Tibial artery (tissue), 4 donors: ENCODE measurements around the gene CHST8.
"Not testable (repeated sequence)": the region's sequence is repeated elsewhere in the genome, so short reads cannot be mapped to it uniquely, and the experiment has no call there.

Experiments
- DNase-seq, 2 donors: peaks; one replicate each; pipeline ENCODE4 v3.0.0-alpha.2; 2019
- H3K27ac ChIP-seq, 2 donors: fragments of 200-600 bp; sonication (generic) in 1 of 2; 1 replicate in 1 of 2; 2 replicates in 1 of 2; pipeline ENCODE4 v1.5.1; 2018 to 2019; ENCODE audit warnings: mild to moderate bottlenecking in 1 of 2
- H3K27me3 ChIP-seq, 2 donors: fragments of 200-600 bp; sonication (generic) in 1 of 2; one replicate each; pipeline versions ENCODE4 v1.5.1 to v1.6.0; 2016 to 2019
- H3K36me3 ChIP-seq, 3 donors: fragments of 200-600 bp; sonication (generic) in 2 of 3; one replicate each; pipeline ENCODE4 v1.5.1; 2016 to 2019; ENCODE audit warnings: mild to moderate bottlenecking in 2 of 3
- H3K4me1 ChIP-seq, 4 donors: fragments of 200-600 bp; sonication (generic) in 2 of 4; 1 replicate in 3 of 4; 2 replicates in 1 of 4; pipeline ENCODE4 v1.5.1; 2016 to 2019
- H3K4me3 ChIP-seq, 2 donors: fragments of 200-600 bp; sonication (generic) in 1 of 2; 1 replicate in 1 of 2; 2 replicates in 1 of 2; pipeline ENCODE4 v1.5.1; 2018 to 2019; ENCODE audit warnings: mild to moderate bottlenecking in 2 of 2
- H3K9me3 ChIP-seq, 3 donors: fragments of 200-600 bp; sonication (generic) in 1 of 3; one replicate each; pipeline ENCODE4 v1.5.1; 2016 to 2019
- intact Hi-C: fragments of 100-400 bp; cut with DNase I; formaldehyde crosslinking; loops from one replicate; pipeline ENCODE4 v1.15.0; 2023; ENCODE audit warnings: low total_unique reads
- TF ChIP-seq, protein P1 (sequence below), 2 experiments: fragments of 200-600 bp in 1 of 2; fragments of 450-650 bp in 1 of 2; IDR thresholded peaks; one replicate each; pipeline ENCODE4 v1.5.1; 2017 to 2019; ENCODE audit warnings: antibody characterized with exemption in 2 of 2, mild to moderate bottlenecking in 1 of 2, moderate library complexity in 1 of 2

CHST8 gene

DNA sequence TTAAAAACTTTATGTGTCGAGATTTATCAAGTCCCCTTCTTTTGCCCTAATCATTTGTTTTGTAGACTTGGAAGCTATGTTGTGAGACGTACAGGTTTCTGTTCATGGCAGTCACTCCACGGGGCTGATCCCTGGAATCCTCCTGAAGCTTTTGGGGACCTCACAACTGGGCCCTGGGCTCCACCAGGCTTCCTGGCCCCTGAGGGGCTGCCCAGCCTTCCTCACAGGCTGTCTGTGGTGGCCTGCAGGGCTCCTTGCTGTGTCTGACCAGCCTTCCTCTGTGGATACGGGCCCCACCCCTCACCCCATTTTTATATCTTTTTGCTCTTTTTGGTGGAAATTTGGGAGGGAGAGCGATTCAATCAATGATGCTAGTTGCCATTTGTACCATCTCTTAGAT is 38.1 kb downstream of the CHST8 start:
- intact Hi-C loops: no loop called here
- H3K27me3 ChIP-seq: peaks cover 0 to 2% of the 10 kb centered on the region in 2 donors
- H3K27ac ChIP-seq: no peak overlapping the region
- TF ChIP-seq, protein P1, sequence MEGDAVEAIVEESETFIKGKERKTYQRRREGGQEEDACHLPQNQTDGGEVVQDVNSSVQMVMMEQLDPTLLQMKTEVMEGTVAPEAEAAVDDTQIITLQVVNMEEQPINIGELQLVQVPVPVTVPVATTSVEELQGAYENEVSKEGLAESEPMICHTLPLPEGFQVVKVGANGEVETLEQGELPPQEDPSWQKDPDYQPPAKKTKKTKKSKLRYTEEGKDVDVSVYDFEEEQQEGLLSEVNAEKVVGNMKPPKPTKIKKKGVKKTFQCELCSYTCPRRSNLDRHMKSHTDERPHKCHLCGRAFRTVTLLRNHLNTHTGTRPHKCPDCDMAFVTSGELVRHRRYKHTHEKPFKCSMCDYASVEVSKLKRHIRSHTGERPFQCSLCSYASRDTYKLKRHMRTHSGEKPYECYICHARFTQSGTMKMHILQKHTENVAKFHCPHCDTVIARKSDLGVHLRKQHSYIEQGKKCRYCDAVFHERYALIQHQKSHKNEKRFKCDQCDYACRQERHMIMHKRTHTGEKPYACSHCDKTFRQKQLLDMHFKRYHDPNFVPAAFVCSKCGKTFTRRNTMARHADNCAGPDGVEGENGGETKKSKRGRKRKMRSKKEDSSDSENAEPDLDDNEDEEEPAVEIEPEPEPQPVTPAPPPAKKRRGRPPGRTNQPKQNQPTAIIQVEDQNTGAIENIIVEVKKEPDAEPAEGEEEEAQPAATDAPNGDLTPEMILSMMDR (IDR thresholded peaks at IDR 0.05): no peak
- no peak overlapping the region for H3K4me3 ChIP-seq
- no peak for DNase-seq
- no peaks in the 10 kb centered on the region for H3K9me3 ChIP-seq
- no peaks in the 10 kb centered on the region for H3K4me1 ChIP-seq
- H3K36me3 ChIP-seq: no peaks in the 10 kb centered on the region

DNA sequence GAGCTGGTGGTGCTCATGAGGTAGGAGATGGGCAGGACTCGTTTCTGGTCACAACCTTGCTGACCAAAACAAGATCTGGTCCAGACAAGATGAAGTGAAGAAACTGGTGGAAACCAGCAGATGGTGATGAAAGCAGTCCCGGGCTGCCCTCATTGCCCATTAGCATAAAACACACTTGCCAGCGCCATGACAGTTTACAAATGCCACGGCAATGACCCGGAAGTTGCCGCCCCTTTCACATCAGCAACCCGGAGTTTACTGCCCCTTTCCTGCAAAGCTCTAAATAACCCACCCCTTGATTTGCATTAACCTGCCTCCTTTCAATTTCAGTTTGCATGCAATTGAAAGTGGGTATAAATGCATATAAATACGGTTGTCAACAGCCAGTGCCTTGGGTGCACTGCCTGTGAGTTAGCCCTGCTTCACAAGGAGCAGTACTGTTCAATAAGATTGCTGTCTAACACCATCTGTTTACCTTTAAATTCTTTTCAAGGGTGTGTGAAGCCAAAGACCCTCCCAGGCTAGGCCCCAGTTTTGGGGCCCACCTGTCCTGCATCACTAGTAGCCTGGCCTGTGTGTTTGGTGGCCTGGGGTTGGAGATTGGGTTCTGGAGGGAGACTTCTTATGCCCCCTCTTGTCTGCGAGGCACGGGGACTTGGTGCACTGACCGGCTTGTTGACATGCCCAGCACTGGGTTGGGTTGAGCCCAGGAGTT is 38.8 kb downstream of the CHST8 start:
- DNase-seq: no peak
- Histone ChIP-seq H3K27ac (no peak overlapping the region), H3K4me3 (no peak overlapping the region), H3K4me1 (no peaks in the 10 kb centered on the region), H3K36me3 (no peaks in the 10 kb centered on the region), H3K27me3 (peaks cover 0 to 2% of the 10 kb centered on the region in 2 donors), H3K9me3 (no peaks in the 10 kb centered on the region)
- intact Hi-C loops: no loop called here
- TF ChIP-seq, protein P1 (IDR thresholded peaks at IDR 0.05): no peak

DNA sequence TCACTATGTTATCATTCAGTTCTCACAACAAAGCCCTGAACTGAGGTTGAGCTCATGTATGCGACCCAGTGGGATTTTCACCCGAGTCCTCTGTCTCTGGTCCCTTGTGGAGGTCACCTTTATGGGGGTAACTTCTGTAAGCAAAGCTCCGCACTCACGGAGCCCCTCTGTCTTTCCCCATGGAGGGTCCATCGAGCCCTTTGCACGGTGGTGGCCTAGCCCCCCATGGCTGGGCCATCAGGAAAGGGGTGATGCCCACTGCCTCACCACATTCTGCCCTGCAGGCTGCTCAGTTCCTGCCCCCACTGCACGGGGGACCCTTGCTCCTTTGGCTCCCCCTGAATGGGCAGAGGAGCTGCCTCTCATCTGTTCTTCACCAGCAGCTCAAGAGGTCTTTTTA is 39.6 kb downstream of the CHST8 start:
- Histone ChIP-seq H3K36me3 (no peaks in the 10 kb centered on the region), H3K4me3 (no peak overlapping the region), H3K9me3 (no peaks in the 10 kb centered on the region), H3K27me3 (peaks cover 0 to 2% of the 10 kb centered on the region in 2 donors), H3K27ac (no peak overlapping the region), H3K4me1 (no peaks in the 10 kb centered on the region)
- TF ChIP-seq, protein P1 (IDR thresholded peaks at IDR 0.05): no peak
- intact Hi-C loops: no loop called here
- no peak for DNase-seq

DNA sequence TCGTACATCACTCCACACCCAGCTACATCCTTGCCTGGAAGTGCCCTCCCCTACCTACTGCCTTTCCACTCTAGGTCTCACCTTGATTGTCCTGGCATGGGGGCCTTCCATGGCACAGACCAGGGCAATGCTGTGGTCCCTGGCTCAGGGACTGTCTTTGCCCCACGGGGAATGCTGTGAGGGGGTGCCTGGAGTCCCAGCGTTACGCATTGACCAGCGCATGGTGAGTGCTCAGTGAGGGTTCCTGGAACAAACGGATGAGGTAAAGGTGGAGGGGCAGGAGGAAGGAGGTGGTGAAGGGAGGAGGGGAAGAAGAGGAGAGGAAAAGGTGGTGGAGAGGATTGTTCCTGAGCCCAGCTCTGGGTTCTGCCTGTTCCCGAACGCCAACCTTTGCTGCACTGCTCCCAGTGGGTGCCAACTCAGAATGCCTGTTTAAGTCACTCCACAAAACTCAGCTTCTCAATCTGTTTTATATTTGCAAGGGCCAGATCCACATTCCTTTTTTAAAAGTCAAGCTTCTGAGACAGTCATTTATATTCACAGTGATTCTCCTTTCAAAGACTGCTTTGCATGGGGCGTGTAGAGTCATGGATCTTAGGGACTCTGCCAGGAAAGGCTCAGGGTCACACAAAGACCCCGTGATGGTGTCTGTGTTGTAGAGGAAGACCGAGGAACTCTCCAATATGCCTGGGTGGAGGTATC is 40.8 kb downstream of the CHST8 start:
- Histone ChIP-seq H3K27me3 (peaks cover 0 to 2% of the 10 kb centered on the region in 2 donors), H3K9me3 (no peaks in the 10 kb centered on the region), H3K27ac (no peak overlapping the region), H3K4me3 (no peak overlapping the region), H3K36me3 (no peaks in the 10 kb centered on the region), H3K4me1 (no peaks in the 10 kb centered on the region)
- no peak for DNase-seq
- TF ChIP-seq, protein P1 (IDR thresholded peaks at IDR 0.05): no peak
- intact Hi-C loops: no loop called here

DNA sequence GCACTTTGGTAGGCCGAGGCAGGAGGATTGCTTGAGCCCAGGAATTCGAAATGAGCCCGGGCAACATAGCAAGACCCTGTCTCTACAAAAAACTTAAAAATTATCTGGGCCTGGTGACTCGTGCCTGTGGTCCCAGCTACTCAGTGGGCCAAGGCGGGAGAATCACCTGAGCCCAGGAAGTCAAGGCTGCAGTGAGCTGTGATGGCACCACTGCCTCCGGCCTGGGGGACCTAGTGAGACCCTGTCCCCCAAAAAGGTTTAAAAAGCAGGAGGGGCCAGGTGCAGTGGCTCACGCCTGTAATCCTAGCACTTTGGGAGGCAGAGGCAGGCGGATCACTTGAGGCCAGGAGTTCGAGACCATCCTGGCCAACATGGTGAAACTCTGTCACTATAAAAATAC is 41.6 kb downstream of the CHST8 start:
- H3K27ac ChIP-seq, H3K4me1 ChIP-seq, H3K9me3 ChIP-seq, intact Hi-C loops, H3K36me3 ChIP-seq, H3K27me3 ChIP-seq, DNase-seq, H3K4me3 ChIP-seq: not testable (repeated sequence)

DNA sequence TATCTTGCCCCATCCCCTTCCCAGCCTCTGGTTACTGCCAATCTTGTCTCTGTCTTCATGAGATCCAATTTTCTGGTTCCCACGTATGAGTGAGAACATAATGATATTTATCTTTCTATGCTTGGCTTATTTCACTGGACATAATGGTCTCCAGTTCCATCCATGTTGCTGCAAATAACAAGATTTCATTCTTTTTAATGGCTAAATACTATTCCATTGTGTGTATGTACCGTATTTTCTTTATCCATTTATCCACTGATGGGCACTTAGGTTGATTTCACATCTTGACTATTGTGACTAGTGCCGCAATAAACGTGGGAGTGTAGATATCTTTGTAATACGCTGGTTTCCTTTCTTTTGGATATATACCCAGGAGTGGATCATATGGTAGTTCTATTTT is 43.0 kb downstream of the CHST8 start:
- Histone ChIP-seq H3K27ac (no peak overlapping the region), H3K4me3 (no peak overlapping the region), H3K27me3 (peaks cover 0 to 2% of the 10 kb centered on the region in 2 donors), H3K9me3 (no peaks in the 10 kb centered on the region), H3K4me1 (no peaks in the 10 kb centered on the region), H3K36me3 (no peaks in the 10 kb centered on the region)
- TF ChIP-seq, protein P1 (IDR thresholded peaks at IDR 0.05): no peak
- intact Hi-C loops: no loop called here
- no peak for DNase-seq
